Liver (tissue), 9 donors: ENCODE data around the gene PARVG. TPM values are rescaled to one million over a fixed set of nuclear protein-coding genes. Genes with fewer than 3 reads are reported as not detected.

Experiments used
- DNase-seq: peaks from one replicate; pipeline ENCODE4 v3.0.0-alpha.2; 2017; ENCODE audit warnings: low spot score
- H3K27ac ChIP-seq, 2 donors: one replicate each; pipeline ENCODE4 v1.7.0; 2013; ENCODE audit warnings: inconsistent platforms in 2 of 2, low read length in 2 of 2, control low read depth in 1 of 2, low read depth in 1 of 2, mild to moderate bottlenecking in 1 of 2
- H3K27me3 ChIP-seq, 4 donors: one replicate each; pipeline versions ENCODE4 v1.6.1 to v1.7.0; 2013; ENCODE audit warnings: low read length in 3 of 4, inconsistent platforms in 1 of 4, mild to moderate bottlenecking in 1 of 4, moderate library complexity in 1 of 4; ENCODE audit not compliant: control insufficient read depth in 4 of 4, insufficient read depth in 4 of 4
- H3K36me3 ChIP-seq, 4 donors: one replicate each; pipeline versions ENCODE4 v1.6.1 to v1.7.0; 2013; ENCODE audit warnings: low read length in 3 of 4, mild to moderate bottlenecking in 3 of 4, low read depth in 1 of 4, moderate library complexity in 1 of 4; ENCODE audit not compliant: control insufficient read depth in 4 of 4, insufficient read depth in 3 of 4
- H3K4me1 ChIP-seq, 4 donors: one replicate each; pipeline versions ENCODE4 v1.6.1 to v1.7.0; 2013; ENCODE audit warnings: low read length in 3 of 4, mild to moderate bottlenecking in 3 of 4, moderate library complexity in 1 of 4; ENCODE audit not compliant: control insufficient read depth in 4 of 4, insufficient read depth in 4 of 4
- H3K4me3 ChIP-seq, 3 donors: one replicate each; pipeline versions ENCODE4 v1.6.1 to v1.7.0; 2013; ENCODE audit warnings: low read length in 3 of 3, control low read depth in 1 of 3, low read depth in 1 of 3, mild to moderate bottlenecking in 1 of 3
- H3K9ac ChIP-seq, 2 donors: one replicate each; pipeline ENCODE4 v1.7.0; 2013; ENCODE audit warnings: low read length in 2 of 2, mild to moderate bottlenecking in 2 of 2, moderate library complexity in 2 of 2, control low read depth in 1 of 2, low read depth in 1 of 2
- H3K9me3 ChIP-seq, 4 donors: one replicate each; pipeline versions ENCODE4 v1.6.1 to v1.7.0; 2013; ENCODE audit warnings: low read length in 3 of 4; ENCODE audit not compliant: control insufficient read depth in 4 of 4
- EGR1 ChIP-seq, 2 donors: IDR thresholded peaks; 2 replicates each; pipeline ENCODE4 v1.6.1; 2016 to 2018; ENCODE audit warnings: antibody characterized with exemption in 2 of 2, low read depth in 2 of 2
- FOXA1 ChIP-seq: IDR thresholded peaks from 2 replicates; pipeline ENCODE4 v1.6.1; 2016; ENCODE audit warnings: antibody characterized with exemption
- FOXA2 ChIP-seq: IDR thresholded peaks from 2 replicates; pipeline ENCODE4 v1.6.1; 2016; ENCODE audit warnings: antibody characterized with exemption
- GABPA ChIP-seq, 2 donors: IDR thresholded peaks in 1 of 2; conservative IDR thresholded peaks in 1 of 2; 2 replicates each; pipeline ENCODE4 v1.6.1; 2016; ENCODE audit warnings: antibody characterized with exemption in 2 of 2, mild to moderate bottlenecking in 1 of 2, moderate library complexity in 1 of 2
- HNF4A ChIP-seq, 2 donors: conservative IDR thresholded peaks; 2 replicates each; pipeline ENCODE4 v1.6.1; 2016; ENCODE audit warnings: antibody characterized with exemption in 2 of 2, mild to moderate bottlenecking in 2 of 2
- HNF4G ChIP-seq: IDR thresholded peaks from 2 replicates; pipeline ENCODE4 v1.6.1; 2016; ENCODE audit warnings: antibody characterized with exemption
- JUND ChIP-seq, 2 donors: IDR thresholded peaks; 2 replicates each; pipeline ENCODE4 v1.6.1; 2016; ENCODE audit warnings: antibody characterized with exemption in 2 of 2
- NR2F2 ChIP-seq: IDR thresholded peaks from 2 replicates; pipeline ENCODE4 v1.6.1; 2016; ENCODE audit warnings: antibody characterized with exemption
- RAD21 ChIP-seq, 2 donors: IDR thresholded peaks; 2 replicates each; pipeline ENCODE4 v1.6.1; 2016; ENCODE audit warnings: antibody characterized with exemption in 2 of 2, mild to moderate bottlenecking in 2 of 2
- RXRA ChIP-seq, 2 donors: IDR thresholded peaks; 2 replicates each; pipeline ENCODE4 v1.6.1; 2017 to 2018; ENCODE audit warnings: antibody characterized with exemption in 2 of 2, mild to moderate bottlenecking in 1 of 2
- SP1 ChIP-seq: IDR thresholded peaks from 2 replicates; pipeline ENCODE4 v1.6.1; 2018; ENCODE audit warnings: antibody characterized with exemption, mild to moderate bottlenecking
- TAF1 ChIP-seq: conservative IDR thresholded peaks from 2 replicates; pipeline ENCODE4 v1.6.1; 2016; ENCODE audit warnings: antibody characterized with exemption, mild to moderate bottlenecking
- YY1 ChIP-seq: IDR thresholded peaks from 2 replicates; pipeline ENCODE4 v1.6.1; 2016; ENCODE audit warnings: antibody characterized with exemption, mild to moderate bottlenecking
- WGBS: extraction: QIAGEN DNeasy Blood & Tissue Kit; methylation state at CpG from one replicate; pipeline ENCODE4 v1.1.7; 2013; 5-methylcytosine and 5-hydroxymethylcytosine counted together
- polyA plus RNA-seq, 2 donors: library from polyadenylated mRNA; stranded (reverse) in 1 of 2; unstranded in 1 of 2; fragments of 200-250 nt in 1 of 2; fragments of >200 nt in 1 of 2; fragmentation: Nextera tagmentation in 1 of 2; extraction: Ambion mirVana in 1 of 2; gene quantifications; one replicate each; pipeline versions ENCODE4 v1.2.1 to v1.2.3, GENCODE V29; 2013 to 2015
- total RNA-seq, 2 donors: library from RNA; depleted of rRNA; stranded (reverse); fragments of >200 nt; gene quantifications; one replicate each; pipeline ENCODE4 v1.2.3, GENCODE V29; 2014
- TF ChIP-seq, protein P1 (sequence below): fragments of 150-350 bp; IDR thresholded peaks from 2 replicates; pipeline ENCODE4 v1.5.1; 2017; ENCODE audit warnings: improper control_type of control experiment, low read depth, low read length; ENCODE audit not compliant: missing input control
- TF ChIP-seq, protein P2 (sequence below): IDR thresholded peaks from 2 replicates; pipeline ENCODE4 v1.6.1; 2016; ENCODE audit warnings: antibody characterized with exemption
- TF ChIP-seq, protein P3 (sequence below): IDR thresholded peaks from 2 replicates; pipeline ENCODE4 v1.6.1; 2016; ENCODE audit warnings: antibody characterized with exemption
- TF ChIP-seq, protein P4 (sequence below): IDR thresholded peaks from 2 replicates; pipeline ENCODE4 v1.6.1; 2016; ENCODE audit warnings: antibody characterized with exemption, mild to moderate bottlenecking
- TF ChIP-seq, protein P5 (sequence below): IDR thresholded peaks from 2 replicates; pipeline ENCODE4 v1.6.1; 2016; ENCODE audit warnings: antibody characterized with exemption
- donor health status: healthy.
- donor health status: healthy.
- donor health status: healthy.
- donor health status: healthy.
- donor health status: healthy.

The PARVG gene
- total and polyA plus RNA-seq, 4 donors, result 4.0 to 12.1 (median 6.6) TPM

DNA sequence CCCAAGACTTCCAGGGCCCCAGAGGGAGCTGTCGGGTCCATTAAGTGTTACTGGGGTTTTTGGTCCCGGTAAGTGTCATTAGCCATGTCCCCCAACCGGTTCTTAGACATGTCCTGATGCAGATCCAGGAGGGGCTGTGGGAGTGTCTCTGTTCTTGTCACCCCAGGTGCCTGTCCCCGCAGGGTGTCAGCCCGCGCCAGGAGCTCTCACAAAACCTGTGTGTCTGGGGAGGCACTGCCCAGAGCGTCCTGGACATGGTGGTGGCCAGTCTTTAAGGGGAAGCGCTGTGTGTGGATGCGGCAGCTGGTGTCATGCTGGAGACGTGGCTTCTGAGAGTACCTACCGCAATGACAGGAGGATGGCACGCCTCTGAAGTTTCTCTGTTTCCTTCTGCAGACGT lies 12.5 kb upstream of the PARVG start (continued):
- TF ChIP-seq HNF4A (conservative IDR thresholded peaks at IDR 0.05) (no peak), GABPA (IDR thresholded peaks at IDR 0.05 in 1 of 2, conservative IDR thresholded peaks at IDR 0.05 in 1 of 2) (no peak), JUND (IDR thresholded peaks at IDR 0.05) (no peak), YY1 (no peak), FOXA1 (no peak), NR2F2 (no peak)
- TF ChIP-seq, protein P1, sequence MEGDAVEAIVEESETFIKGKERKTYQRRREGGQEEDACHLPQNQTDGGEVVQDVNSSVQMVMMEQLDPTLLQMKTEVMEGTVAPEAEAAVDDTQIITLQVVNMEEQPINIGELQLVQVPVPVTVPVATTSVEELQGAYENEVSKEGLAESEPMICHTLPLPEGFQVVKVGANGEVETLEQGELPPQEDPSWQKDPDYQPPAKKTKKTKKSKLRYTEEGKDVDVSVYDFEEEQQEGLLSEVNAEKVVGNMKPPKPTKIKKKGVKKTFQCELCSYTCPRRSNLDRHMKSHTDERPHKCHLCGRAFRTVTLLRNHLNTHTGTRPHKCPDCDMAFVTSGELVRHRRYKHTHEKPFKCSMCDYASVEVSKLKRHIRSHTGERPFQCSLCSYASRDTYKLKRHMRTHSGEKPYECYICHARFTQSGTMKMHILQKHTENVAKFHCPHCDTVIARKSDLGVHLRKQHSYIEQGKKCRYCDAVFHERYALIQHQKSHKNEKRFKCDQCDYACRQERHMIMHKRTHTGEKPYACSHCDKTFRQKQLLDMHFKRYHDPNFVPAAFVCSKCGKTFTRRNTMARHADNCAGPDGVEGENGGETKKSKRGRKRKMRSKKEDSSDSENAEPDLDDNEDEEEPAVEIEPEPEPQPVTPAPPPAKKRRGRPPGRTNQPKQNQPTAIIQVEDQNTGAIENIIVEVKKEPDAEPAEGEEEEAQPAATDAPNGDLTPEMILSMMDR, result no peak

DNA sequence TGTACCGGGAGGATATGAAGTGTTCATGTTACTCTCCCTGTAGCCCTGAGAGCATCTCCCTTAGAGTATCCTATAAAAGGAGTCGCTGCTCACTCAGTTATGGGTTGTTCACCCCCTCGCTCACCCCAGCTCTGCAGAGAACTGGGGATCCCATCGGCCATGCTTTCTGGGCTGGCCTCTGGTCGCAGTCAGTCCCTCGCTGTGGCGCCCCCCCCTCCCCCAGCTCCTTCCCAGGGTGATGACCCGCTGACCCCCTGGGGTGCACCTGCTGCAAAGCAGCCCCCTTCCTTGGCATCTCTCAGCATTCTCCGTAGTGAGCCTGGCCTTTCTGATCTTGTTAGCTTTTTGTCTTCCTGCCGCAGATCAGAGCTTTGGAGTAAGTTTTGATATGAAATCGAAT lies 10.3 kb upstream of the PARVG start:
- no peak overlapping the region for H3K27ac ChIP-seq
- H3K9me3 ChIP-seq, result no peaks in the 10 kb centered on the region
- H3K4me1 ChIP-seq, result no peaks in the 10 kb centered on the region
- no peaks in the 10 kb centered on the region for H3K27me3 ChIP-seq
- TF ChIP-seq, protein P2, sequence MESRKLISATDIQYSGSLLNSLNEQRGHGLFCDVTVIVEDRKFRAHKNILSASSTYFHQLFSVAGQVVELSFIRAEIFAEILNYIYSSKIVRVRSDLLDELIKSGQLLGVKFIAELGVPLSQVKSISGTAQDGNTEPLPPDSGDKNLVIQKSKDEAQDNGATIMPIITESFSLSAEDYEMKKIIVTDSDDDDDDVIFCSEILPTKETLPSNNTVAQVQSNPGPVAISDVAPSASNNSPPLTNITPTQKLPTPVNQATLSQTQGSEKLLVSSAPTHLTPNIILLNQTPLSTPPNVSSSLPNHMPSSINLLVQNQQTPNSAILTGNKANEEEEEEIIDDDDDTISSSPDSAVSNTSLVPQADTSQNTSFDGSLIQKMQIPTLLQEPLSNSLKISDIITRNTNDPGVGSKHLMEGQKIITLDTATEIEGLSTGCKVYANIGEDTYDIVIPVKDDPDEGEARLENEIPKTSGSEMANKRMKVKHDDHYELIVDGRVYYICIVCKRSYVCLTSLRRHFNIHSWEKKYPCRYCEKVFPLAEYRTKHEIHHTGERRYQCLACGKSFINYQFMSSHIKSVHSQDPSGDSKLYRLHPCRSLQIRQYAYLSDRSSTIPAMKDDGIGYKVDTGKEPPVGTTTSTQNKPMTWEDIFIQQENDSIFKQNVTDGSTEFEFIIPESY, result no peak
- TF ChIP-seq EGR1 (IDR thresholded peaks at IDR 0.05; ENCODE audit: low read depth in 2 of 2) (no peak), RAD21 (IDR thresholded peaks at IDR 0.05) (no peak), FOXA2 (no peak), HNF4A (conservative IDR thresholded peaks at IDR 0.05) (no peak), HNF4G (no peak), TAF1 (no peak), FOXA1 (no peak), GABPA (IDR thresholded peaks at IDR 0.05 in 1 of 2, conservative IDR thresholded peaks at IDR 0.05 in 1 of 2) (no peak), YY1 (no peak), SP1 (no peak), RXRA (IDR thresholded peaks at IDR 0.05) (no peak), NR2F2 (no peak), JUND (IDR thresholded peaks at IDR 0.05) (no peak)
- TF ChIP-seq, protein P3, sequence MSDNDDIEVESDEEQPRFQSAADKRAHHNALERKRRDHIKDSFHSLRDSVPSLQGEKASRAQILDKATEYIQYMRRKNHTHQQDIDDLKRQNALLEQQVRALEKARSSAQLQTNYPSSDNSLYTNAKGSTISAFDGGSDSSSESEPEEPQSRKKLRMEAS, result no peak
- TF ChIP-seq, protein P4, sequence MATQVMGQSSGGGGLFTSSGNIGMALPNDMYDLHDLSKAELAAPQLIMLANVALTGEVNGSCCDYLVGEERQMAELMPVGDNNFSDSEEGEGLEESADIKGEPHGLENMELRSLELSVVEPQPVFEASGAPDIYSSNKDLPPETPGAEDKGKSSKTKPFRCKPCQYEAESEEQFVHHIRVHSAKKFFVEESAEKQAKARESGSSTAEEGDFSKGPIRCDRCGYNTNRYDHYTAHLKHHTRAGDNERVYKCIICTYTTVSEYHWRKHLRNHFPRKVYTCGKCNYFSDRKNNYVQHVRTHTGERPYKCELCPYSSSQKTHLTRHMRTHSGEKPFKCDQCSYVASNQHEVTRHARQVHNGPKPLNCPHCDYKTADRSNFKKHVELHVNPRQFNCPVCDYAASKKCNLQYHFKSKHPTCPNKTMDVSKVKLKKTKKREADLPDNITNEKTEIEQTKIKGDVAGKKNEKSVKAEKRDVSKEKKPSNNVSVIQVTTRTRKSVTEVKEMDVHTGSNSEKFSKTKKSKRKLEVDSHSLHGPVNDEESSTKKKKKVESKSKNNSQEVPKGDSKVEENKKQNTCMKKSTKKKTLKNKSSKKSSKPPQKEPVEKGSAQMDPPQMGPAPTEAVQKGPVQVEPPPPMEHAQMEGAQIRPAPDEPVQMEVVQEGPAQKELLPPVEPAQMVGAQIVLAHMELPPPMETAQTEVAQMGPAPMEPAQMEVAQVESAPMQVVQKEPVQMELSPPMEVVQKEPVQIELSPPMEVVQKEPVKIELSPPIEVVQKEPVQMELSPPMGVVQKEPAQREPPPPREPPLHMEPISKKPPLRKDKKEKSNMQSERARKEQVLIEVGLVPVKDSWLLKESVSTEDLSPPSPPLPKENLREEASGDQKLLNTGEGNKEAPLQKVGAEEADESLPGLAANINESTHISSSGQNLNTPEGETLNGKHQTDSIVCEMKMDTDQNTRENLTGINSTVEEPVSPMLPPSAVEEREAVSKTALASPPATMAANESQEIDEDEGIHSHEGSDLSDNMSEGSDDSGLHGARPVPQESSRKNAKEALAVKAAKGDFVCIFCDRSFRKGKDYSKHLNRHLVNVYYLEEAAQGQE, result no peak
- TF ChIP-seq, protein P5, sequence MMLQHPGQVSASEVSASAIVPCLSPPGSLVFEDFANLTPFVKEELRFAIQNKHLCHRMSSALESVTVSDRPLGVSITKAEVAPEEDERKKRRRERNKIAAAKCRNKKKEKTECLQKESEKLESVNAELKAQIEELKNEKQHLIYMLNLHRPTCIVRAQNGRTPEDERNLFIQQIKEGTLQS, result no peak
- TF ChIP-seq, protein P1, result no peak
- no peaks in the 10 kb centered on the region for H3K36me3 ChIP-seq
- no peak overlapping the region for H3K4me3 ChIP-seq
- no peak overlapping the region for H3K9ac ChIP-seq
- DNase-seq, result no peak
- 88% methylated on average over 11 of the region's 11 CpGs for WGBS
